ENCODE data around the gene INSIG1. TPM values are rescaled to one million over a fixed set of nuclear protein-coding genes. Genes with fewer than 3 reads are reported as not detected.

Gene INSIG1
- total RNA-seq, 4 donors from 2014 or later, result 28.7 to 65.5 (median 45.0) TPM

DNA sequence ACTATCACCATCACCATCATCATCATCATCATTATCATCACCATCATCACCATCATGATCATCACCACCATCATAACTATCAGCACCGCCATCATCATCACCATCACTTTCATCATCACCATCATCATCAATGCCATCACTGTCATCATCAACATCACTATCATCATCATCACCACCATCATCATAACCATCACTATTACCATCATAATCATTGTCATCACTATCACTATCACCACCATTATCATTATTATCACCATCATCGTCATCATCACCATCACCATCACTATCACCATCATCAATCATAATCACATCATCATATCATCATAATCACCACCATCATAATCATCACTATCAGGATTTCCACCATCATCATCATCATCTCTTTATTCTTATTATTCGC lies 20.6 kb downstream of the INSIG1 start:
- peaks cover 4% of the 10 kb centered on the region for H3K27me3 ChIP-seq
- H3K9me3 ChIP-seq, result no peaks in the 10 kb centered on the region
- no peak overlapping the region for H3K27ac ChIP-seq
- H3K4me1 ChIP-seq, result no peaks in the 10 kb centered on the region
- no peak overlapping the region for H3K4me3 ChIP-seq
- no peak for DNase-seq
- intact Hi-C loops (cut with DNase I; ENCODE audit: low total_unique reads), result no loop called here
- TF ChIP-seq POLR2A (IDR thresholded peaks at IDR 0.05), result no peak
- TF ChIP-seq POLR2AphosphoS5 (IDR thresholded peaks at IDR 0.05), result no peak
- TF ChIP-seq, protein P1, sequence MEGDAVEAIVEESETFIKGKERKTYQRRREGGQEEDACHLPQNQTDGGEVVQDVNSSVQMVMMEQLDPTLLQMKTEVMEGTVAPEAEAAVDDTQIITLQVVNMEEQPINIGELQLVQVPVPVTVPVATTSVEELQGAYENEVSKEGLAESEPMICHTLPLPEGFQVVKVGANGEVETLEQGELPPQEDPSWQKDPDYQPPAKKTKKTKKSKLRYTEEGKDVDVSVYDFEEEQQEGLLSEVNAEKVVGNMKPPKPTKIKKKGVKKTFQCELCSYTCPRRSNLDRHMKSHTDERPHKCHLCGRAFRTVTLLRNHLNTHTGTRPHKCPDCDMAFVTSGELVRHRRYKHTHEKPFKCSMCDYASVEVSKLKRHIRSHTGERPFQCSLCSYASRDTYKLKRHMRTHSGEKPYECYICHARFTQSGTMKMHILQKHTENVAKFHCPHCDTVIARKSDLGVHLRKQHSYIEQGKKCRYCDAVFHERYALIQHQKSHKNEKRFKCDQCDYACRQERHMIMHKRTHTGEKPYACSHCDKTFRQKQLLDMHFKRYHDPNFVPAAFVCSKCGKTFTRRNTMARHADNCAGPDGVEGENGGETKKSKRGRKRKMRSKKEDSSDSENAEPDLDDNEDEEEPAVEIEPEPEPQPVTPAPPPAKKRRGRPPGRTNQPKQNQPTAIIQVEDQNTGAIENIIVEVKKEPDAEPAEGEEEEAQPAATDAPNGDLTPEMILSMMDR (IDR thresholded peaks at IDR 0.05), result no peak
- no peak for TF ChIP-seq EP300 (IDR thresholded peaks at IDR 0.05; ENCODE audit: low read depth)
- in situ Hi-C loops (cut with MboI; ENCODE audit: low pct_ligation_motif_present in 1 of 4, low pct_unique_long_range_greater_than_20kb in 1 of 4, low sequenced_read_pairs in 3 of 4), result no loop called here
- 93 to 95% methylated on average over 3 of the region's 3 CpGs for WGBS, 2 donors (ENCODE audit: low coverage in 1 of 2)
- H3K36me3 ChIP-seq, result no peaks in the 10 kb centered on the region

DNA sequence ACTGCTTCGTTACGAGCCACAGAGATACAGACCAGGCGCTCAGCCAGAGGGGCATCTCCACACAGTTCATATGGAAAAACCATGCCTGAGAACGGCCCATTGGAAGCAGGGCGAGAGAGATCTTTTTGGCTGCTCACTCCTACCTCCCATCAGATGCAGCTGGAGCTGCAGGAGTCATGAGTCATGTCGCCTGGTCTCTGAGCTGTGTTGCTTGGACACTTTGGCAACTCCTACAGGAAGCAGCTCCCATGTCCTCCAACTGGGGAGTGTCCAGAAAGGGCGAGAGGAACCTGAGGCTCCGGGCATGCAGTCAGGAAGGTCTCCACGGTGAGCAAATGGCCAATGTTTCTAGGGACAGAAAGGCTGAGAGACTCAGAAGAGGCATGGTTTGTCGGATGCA lies 24.9 kb downstream of the INSIG1 start:
- no peaks in the 10 kb centered on the region for H3K36me3 ChIP-seq
- H3K27ac ChIP-seq, result no peak overlapping the region
- intact Hi-C loops (cut with DNase I; ENCODE audit: low total_unique reads) (no loop called here), in situ Hi-C loops (cut with MboI; ENCODE audit: low pct_ligation_motif_present in 1 of 4, low pct_unique_long_range_greater_than_20kb in 1 of 4, low sequenced_read_pairs in 3 of 4) (no loop called here)
- no peaks in the 10 kb centered on the region for H3K9me3 ChIP-seq
- no peaks in the 10 kb centered on the region for H3K4me1 ChIP-seq
- 50 to 64% methylated on average over 2 to 10 of the region's 10 CpGs for WGBS, 2 donors (ENCODE audit: low coverage in 1 of 2)
- no peak for DNase-seq
- no peak overlapping the region for H3K4me3 ChIP-seq
- peaks cover 15% of the 10 kb centered on the region for H3K27me3 ChIP-seq
- TF ChIP-seq POLR2AphosphoS5 (IDR thresholded peaks at IDR 0.05), result no peak

DNA sequence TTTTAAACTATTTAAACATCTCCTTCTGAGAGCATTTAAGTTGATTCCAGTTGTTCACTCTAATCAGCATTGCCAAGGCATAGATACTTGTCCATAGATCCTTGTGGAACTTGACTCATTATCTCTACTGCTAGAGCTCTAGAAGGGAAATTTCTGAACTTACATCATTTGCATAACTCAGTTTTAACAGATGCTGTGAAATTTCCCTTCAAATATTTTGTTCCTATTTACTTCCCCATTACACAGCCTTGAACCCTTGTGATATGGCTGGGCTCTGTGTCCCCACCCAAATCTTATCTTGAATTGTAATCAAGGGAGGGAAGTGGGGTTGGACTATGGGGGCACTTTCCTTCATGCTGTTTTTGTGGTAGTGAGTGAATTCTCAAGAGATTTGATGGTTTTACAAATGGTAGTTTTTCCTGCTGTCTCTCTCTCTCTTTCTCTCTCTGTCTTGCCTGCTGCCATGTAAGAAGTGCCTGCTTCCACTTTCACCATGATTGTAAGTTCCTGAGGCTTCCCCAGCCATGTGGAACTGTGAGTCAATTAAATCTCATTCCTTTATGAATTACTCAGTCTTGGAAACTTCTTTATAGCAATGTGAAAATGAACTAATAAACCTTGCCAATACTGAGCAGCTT lies 25.4 kb downstream of the INSIG1 start:
- in situ Hi-C loops (cut with MboI; ENCODE audit: low pct_ligation_motif_present in 1 of 4, low pct_unique_long_range_greater_than_20kb in 1 of 4, low sequenced_read_pairs in 3 of 4) (no loop called here), intact Hi-C loops (cut with DNase I; ENCODE audit: low total_unique reads) (no loop called here)
- no peaks in the 10 kb centered on the region for H3K4me1 ChIP-seq
- no peak for TF ChIP-seq POLR2A (IDR thresholded peaks at IDR 0.05)
- no peak for TF ChIP-seq POLR2AphosphoS5 (IDR thresholded peaks at IDR 0.05)
- TF ChIP-seq, protein P1 (IDR thresholded peaks at IDR 0.05), result no peak
- no peak for TF ChIP-seq EP300 (IDR thresholded peaks at IDR 0.05; ENCODE audit: low read depth)
- DNase-seq, result no peak
- H3K27me3 ChIP-seq, result peaks cover 15% of the 10 kb centered on the region
- no peak overlapping the region for H3K4me3 ChIP-seq
- H3K36me3 ChIP-seq, result no peaks in the 10 kb centered on the region
- H3K27ac ChIP-seq, result no peak overlapping the region
- no peaks in the 10 kb centered on the region for H3K9me3 ChIP-seq

DNA sequence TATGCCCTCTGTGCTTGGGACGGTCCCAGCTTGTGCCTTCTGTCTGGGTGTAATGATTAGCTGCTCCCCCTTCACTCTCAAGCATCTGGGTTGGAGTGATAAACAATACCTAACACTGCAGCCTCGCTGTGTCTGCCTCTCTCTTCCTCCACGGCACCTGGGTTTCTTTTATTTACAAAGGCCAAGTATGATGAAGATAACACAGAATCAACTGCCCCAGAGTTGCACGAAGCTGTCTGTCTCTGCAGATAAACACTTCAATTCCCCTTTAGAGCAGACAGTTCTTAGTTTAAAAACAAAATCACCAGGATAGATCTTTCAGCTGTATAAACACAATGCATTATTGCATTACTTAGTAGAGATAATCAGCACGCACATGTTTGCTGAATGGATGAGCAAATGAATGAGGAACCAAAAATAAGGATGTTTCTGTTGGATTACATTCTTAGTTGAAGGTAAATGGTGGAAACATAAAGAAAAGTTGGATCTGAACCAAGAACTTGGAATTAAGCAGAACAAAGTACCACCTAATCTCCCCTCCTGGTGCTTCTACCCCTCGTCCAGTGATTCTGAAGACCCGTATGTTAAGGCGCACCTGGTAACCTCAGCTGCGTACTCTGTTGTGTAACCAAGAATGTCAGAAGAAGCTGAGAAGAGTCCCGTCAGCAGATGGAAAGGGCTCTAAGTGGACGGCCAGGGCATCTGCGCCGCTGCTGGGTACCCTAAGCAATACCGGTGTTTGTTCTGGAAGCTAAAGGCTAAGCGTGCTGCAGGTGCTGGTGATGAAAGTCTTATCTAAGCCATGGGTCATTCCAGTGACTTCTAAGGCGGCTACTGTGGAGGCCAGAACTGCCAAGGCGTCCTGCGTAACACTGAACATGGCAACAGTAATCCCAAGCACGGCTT lies 26.6 kb downstream of the INSIG1 start:
- DNase-seq, result no peak
- no peak for TF ChIP-seq EP300 (IDR thresholded peaks at IDR 0.05; ENCODE audit: low read depth)
- no peak for TF ChIP-seq POLR2A (IDR thresholded peaks at IDR 0.05)
- TF ChIP-seq, protein P1 (IDR thresholded peaks at IDR 0.05), result no peak
- no peak for TF ChIP-seq POLR2AphosphoS5 (IDR thresholded peaks at IDR 0.05)
- in situ Hi-C loops (cut with MboI; ENCODE audit: low pct_ligation_motif_present in 1 of 4, low pct_unique_long_range_greater_than_20kb in 1 of 4, low sequenced_read_pairs in 3 of 4) (no loop called here), intact Hi-C loops (cut with DNase I; ENCODE audit: low total_unique reads) (no loop called here)
- Histone ChIP-seq H3K4me3 (no peak overlapping the region), H3K36me3 (no peaks in the 10 kb centered on the region), H3K4me1 (no peaks in the 10 kb centered on the region), H3K27me3 (peaks cover 15% of the 10 kb centered on the region), H3K9me3 (no peaks in the 10 kb centered on the region), H3K27ac (no peak overlapping the region)
- 32 to 73% methylated on average over 5 to 19 of the region's 19 CpGs for WGBS, 2 donors (ENCODE audit: low coverage in 1 of 2)

All from transverse colon (tissue), 4 donors.